COLO668 (cell line): ENCODE measurements around the gene LASP1NB.
"Not testable (repeated sequence)": the region's sequence is repeated elsewhere in the genome, so short reads cannot be mapped to it uniquely, and the experiment has no call there.

ENCODE experiments used
- DNase-seq: peaks from one replicate; lab custom pipeline; 2025; ENCODE audit not compliant: unreplicated experiment; lab: John Stamatoyannopoulos, UW

Gene LASP1NB

DNA sequence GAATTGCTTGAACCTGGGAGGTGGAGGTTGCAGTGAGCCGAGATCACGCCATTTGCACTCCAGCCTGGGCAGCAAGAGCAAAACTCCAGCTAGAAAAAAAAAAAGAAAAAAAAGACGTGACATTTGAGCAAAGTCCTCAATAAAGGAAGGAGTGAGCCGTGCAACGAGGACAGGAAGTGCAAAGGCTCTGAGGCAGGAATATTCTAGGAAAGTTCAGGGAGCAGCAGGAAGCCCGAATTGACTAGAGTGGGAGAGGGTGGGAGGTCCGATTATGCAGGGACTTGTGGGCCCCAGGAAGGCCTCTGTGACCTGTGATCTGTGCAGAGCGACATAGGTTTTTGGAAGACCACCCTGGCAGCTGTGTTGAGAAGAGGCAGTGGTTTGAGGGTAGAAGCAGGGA lies 8.6 kb upstream of the LASP1NB start:
- DNase-seq: no peak

DNA sequence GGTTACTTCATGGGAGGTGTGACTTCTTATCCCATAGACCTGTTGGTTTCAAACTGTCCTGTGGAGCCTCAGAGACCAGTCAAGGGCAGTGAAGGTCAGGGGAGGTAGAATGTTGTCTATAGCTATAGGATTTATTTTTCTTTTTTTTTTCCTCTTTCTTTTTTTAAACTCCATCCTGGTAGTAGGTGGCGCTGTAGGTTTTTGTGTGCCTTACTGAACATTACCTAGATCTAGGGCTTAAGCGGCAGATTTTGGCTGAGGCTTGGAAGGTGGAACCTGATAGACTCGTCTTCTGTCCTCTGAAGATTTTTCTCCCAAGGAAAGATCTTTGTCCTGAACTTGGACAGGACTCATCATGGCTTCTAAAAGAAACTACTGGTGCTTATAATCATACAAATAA lies 8.2 kb upstream of the LASP1NB start:
- no peak for DNase-seq

DNA sequence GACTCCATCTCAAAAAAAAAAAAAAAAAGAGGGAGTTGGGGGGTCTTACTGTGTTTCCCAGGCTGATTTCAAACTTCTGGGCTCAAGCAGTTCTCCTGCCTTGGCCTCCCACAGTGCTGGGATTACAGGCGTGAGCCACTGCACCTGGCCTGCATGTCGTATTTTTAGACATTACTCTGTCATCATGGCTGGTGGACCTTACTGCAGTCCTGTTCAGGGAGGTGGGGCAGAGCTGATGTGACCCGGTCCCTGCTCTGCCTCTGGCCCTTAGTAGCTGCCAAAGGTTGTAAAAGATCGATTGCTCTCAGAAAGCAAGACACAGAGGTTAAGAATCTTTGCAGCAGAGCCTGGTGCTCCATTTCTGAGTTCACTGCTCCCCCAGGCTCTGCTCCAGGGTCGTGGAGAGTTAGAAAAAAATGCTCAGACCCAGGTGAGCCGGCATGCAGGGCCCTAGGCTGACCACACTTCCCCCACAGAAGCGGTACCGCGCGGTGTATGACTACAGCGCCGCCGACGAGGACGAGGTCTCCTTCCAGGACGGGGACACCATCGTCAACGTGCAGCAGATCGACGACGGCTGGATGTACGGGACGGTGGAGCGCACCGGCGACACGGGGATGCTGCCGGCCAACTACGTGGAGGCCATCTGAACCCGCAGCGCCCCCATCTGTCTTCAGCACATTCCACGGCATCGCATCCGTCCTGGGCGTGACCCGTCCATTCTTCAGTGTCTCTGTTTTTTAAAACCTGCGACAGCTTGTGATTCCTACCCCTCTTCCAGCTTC lies 7.1 kb upstream of the LASP1NB start:
- DNase-seq: no peak

DNA sequence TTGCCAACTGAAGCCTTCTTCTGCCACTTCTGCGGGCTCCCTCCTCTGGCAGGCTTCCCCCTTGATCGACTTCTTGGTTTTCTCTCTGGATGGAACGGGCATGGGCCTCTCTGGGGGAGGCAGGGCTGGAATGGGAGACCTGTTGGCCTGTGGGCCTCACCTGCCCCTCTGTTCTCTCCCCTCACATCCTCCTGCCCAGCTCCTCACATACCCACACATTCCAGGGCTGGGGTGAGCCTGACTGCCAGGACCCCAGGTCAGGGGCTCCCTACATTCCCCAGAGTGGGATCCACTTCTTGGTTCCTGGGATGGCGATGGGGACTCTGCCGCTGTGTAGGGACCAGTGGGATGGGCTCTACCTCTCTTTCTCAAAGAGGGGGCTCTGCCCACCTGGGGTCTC lies 6.5 kb upstream of the LASP1NB start:
- no peak for DNase-seq

DNA sequence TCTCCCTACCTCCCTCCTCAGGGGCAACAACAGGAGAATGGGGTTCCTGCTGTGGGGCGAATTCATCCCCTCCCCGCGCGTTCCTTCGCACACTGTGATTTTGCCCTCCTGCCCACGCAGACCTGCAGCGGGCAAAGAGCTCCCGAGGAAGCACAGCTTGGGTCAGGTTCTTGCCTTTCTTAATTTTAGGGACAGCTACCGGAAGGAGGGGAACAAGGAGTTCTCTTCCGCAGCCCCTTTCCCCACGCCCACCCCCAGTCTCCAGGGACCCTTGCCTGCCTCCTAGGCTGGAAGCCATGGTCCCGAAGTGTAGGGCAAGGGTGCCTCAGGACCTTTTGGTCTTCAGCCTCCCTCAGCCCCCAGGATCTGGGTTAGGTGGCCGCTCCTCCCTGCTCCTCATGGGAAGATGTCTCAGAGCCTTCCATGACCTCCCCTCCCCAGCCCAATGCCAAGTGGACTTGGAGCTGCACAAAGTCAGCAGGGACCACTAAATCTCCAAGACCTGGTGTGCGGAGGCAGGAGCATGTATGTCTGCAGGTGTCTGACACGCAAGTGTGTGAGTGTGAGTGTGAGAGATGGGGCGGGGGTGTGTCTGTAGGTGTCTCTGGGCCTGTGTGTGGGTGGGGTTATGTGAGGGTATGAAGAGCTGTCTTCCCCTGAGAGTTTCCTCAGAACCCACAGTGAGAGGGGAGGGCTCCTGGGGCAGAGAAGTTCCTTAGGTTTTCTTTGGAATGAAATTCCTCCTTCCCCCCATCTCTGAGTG lies 5.9 kb upstream of the LASP1NB start:
- DNase-seq: no peak

DNA sequence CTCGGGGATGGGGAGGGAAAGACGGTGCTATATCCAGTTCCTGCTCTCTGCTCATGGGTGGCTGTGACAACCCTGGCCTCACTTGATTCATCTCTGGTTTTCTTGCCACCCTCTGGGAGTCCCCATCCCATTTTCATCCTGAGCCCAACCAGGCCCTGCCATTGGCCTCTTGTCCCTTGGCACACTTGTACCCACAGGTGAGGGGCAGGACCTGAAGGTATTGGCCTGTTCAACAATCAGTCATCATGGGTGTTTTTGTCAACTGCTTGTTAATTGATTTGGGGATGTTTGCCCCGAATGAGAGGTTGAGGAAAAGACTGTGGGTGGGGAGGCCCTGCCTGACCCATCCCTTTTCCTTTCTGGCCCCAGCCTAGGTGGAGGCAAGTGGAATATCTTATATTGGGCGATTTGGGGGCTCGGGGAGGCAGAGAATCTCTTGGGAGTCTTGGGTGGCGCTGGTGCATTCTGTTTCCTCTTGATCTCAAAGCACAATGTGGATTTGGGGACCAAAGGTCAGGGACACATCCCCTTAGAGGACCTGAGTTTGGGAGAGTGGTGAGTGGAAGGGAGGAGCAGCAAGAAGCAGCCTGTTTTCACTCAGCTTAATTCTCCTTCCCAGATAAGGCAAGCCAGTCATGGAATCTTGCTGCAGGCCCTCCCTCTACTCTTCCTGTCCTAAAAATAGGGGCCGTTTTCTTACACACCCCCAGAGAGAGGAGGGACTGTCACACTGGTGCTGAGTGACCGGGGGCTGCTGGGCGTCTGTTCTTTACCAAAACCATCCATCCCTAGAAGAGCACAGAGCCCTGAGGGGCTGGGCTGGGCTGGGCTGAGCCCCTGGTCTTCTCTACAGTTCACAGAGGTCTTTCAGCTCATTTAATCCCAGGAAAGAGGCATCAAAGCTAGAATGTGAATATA lies 4.8 kb upstream of the LASP1NB start:
- no peak for DNase-seq

DNA sequence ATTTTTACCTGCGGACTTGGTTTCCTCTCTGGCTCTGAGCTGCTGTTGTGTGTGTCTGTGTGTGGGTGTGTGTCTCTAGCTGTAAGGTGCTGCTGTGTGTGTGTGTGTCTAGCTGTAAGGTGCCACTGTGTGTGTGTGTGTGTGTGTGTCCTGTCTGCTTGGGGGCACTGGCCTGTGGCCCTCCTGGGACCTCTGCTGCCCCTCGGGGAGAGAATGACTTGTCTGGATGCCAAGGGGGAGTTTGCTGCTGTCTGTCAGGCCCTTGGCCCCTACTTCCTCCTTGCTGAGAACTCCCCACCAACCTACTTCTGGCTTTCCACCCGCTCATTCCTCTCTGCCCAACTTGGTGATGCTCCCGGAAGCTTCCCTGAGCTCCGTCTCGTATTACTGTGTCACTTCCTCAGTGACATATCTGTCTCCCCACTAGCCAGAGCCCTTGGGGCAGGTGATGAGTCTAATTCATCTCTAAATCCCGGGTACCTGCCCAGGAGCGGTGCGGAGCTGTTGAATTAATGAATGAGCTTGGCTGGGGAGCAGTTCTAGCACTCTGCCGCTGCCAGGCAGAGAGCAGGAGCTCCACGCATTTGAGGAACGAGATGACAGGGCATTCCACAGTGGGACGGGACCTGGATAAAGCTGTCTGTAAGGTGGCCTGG lies 3.5 kb upstream of the LASP1NB start:
- DNase-seq: no peak

DNA sequence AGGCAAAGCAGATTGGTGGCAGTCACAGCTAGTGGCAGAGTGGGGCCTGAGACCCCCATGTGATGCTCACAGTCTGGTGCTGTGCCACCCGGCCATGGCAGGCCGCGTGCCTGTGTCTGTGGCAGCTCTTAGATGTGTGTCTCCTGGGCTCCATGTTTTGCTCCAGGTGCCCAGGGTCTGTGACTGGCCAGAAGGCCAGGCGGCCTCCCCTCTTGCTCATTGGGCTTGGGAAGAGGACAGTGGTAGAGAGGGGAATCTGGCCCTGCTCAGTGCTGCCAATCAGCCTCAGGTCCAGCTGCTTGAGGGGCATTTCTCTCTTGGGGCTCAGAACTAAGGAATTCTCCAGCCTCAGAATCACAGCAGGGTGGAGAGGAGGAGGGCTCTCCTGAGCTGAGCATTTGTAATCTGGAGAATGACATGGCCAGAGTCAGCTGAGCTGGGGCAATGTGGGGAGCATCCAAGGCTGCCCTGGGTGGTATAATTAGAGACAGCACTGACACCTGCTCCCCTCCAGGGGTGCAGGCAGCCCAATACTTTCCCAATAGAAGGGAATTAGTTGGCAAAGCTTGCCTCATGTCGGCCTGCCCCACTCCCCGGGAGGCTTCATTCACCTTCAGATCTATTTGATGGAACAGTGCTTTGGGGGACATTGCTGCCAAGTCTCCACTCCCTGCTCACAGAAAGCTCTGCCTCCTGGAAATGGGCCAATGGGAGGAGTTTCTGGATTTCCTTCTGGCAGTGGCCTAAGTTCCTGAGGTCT lies 2.7 kb upstream of the LASP1NB start:
- DNase-seq: no peak

DNA sequence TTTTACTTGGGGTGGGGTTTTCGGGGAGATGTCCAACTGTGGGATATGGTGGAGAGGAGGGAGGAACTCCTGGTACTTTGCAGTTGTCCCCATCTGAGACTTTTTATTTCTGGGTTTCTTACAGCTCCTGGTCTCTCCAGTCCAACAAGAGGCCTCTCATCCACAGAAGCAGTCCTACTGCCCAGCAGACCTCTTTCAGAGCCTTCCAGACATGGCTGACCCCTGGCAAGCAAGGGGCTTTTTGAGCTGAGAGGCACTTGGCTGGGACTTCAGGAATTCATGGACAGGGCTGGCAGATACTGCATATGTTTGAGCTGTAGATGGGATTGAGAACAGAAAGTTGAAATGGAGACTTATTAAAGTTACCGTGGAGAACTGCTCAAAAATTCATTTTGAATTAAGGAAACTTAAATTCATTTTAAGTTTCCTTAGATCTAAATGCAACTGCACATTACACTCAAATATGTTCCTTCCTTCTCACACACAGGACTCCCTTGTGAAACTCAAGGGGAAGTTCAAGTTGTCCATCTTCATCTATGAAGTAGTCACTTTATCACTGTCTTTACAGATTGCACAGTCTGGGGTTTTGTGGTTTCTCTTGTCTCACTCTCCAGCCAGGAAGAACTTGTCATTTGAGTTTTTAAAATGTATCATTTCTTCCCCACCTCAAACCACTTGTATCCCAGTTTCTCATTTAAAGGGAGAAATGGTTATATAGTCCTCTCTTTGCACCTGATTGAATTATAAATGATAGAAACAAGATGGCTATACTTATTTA lies 1.1 kb downstream of the LASP1NB start:
- no peak for DNase-seq

DNA sequence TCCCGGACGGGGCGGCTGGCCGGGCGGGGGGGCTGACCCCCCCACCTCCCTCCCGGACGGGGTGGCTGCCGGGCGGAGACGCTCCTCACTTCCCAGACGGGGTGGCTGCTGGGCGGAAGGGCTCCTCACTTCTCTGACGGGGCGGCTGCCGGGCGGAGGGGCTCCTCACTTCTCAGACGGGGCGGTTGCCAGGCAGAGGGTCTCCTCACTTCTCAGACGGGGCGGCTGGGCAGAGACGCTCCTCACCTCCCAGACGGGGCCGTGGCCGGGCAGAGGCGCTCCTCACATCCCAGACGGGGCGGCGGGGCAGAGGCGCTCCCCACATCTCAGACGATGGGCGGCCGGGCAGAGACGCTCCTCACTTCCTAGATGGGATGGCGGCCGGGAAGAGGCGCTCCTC lies 5.4 kb downstream of the LASP1NB start:
- DNase-seq: not testable (repeated sequence)

DNA sequence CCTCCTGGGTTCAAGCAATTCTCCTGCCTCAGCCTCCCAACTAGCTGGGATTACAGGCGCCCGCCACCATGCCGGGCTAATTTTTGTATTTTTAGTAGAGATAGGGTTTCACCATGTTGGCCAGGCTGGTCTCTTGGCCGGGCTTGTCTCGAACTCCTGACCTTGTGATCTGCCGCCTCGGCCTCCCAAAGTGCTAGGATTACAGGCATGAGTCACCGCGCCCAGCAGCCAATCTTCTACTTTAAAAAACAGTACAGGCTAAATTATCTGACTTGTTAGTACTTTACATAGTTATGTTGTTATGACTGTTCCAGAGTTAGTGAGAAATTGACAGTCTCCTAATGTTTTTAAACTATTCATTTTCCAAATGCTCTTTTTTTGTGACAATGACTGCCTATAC lies 8.5 kb downstream of the LASP1NB start:
- DNase-seq: not testable (repeated sequence)

DNA sequence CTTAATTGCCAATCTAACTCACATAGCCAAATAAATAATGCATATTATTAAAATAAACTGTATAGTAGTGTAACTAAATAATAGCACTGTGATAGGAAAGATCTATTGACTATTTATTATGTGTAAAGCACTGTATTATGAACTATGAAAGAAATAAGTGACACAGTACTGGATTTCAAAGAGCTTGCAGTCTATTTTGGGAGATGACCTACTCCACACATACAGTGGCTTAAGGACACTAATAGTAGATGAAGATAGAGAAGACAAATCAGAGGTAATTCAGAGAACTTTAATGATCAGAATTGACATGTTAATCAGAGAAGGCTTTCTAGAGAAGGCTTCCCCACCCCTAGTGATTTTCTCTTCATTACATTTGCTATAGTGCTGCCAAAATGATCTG lies 14.6 kb downstream of the LASP1NB start:
- DNase-seq: no peak

DNA sequence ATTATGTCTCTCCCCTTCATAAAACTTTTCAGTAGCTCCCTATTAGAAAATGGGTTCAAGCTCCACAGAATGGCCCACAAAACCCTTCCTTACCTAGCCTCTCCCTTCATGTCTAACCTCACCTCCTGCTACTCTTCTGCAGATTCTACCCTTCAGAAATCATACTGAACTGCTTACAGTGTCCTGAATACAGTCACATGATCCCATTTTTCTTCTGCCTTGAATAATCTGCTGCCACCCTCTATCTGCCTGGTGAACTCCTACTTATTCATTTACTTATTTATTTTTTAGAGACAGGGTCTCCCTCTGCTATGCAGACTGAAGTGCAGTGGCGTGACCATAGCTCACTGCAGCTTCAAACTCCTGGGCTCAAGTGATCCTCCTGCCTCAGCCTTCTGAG lies 15.0 kb downstream of the LASP1NB start:
- no peak for DNase-seq

DNA sequence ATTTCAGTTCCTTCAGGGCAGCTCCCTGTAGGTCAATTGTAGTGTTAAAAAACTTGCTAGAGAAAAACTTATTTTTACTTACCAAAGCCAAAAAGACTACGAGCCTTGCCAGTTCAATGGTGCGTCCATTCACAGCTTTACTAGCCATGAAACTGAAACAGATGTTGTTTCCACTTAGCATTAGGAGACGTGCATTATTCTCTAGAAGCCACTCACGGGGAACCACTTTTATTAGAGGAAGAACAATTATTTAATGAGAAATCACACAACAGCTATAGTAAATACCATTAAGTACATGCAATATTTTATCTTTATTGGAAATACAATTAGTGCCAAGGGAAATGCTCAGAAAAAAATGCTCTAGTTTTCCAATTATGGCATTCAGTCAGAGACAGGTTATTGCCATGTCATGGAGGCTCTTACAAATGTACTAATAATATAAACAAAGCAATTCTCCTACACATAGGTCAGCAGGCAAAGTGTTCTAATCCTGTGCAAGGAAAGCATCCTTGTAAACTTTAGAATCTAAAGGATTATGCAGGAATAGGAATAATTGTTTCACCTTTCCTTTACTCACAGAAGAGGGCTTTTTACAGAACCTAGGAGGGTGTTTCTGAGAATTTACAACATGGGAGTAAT lies 17.4 kb downstream of the LASP1NB start:
- no peak for DNase-seq

DNA sequence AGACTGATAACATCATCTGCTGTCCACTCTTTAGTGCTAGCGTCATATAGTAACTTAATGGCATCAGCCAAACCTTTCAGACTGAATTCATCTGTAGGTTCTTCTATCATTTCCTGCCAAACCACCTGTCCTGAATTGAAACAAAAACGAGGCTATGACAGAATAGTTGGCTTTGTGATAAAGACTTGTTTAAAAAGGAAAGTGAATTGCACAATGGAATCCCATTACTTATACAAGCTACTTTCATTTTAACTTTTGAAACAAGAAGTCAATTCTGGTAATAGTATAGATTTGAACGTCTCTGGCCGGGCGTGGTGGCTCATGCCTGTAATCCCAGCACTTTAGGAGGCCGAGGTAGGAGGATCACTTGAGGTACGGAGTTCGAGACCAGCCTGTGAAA lies 18.2 kb downstream of the LASP1NB start:
- no peak for DNase-seq

DNA sequence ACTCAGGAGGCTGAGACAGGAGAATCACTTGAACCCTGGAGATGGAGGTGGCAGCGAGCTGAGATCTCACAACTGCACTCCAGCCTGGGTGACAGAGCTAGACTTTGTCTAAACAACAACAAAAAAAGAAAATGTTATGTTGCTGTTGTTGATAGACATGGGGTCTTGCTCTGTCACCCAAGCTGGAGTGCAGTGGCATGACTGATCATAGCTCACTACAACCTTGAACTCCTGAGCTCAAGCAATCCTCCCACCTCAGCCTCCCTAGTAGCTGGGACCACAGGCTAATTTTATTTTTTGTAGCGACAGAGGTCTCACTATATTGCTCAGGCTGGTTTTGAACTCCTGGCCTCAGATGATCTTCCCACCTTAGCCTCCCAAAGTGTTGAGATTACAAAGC lies 21.8 kb downstream of the LASP1NB start:
- DNase-seq: no peak

DNA sequence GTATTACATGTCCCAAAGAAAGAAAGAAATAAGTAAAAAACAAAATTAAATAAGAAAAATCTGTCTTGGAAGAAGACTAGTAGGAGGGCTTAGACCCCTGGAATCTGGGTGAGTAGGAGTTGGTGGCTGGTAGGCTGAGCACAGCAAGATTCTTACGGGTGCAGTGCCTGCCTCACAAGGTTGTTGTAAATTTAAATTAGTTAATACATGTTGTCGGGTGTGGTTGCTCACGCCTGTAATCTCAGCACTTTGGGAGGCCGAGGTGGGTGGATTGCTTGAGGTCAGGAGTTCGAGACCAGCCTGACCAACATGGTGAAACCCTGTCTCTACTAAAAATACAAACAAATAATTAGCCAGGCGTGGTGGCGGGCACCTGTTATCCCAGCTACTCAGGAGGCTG lies 28.4 kb downstream of the LASP1NB start:
- DNase-seq: not testable (repeated sequence)

DNA sequence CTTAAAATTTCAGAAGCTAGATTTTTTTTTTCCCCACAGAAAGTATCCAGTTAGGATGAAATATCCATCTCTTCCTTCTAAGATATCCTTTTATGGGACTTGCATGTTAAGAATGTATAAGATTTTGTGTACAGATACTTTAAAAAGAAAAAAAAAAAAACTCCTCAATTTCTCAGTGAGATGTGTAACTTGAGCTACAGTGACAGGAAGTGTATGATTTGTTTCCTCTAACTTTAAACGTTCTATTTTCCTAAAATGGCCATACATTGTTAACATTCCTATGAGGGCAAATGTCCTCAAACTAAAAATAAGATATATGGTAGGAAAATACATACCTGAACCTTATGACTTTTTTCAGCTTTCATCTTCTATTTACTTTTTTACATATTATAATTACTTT lies 32.9 kb downstream of the LASP1NB start:
- DNase-seq: no peak

DNA sequence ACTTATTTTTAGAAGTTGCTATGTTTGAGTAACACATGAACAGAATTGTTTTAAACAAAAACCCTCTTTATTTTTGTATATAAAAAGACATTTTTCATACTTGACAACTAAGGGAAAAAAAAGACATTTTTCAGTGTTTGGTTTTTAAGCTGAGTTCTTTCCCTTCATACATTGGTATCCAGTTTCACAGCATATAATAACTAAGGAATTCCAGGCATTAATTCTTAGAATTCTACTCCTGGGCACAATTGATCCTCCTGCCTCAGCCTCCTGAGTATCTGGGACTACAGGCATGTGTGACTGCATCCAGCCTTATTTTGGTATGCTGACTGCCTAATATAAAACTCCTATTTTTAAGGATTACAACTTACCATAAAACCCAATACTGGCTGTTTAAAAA lies 33.3 kb downstream of the LASP1NB start:
- DNase-seq: no peak
